Pancreas (tissue), 10 donors: ENCODE results near the gene R3HDM1. TPM values are rescaled to one million over a fixed set of nuclear protein-coding genes. Genes with fewer than 3 reads are reported as not detected.

Experiments used
- ATAC-seq, 4 donors: fragments of 200-7000 bp; cut with Tn5 transposase; one replicate each; pipeline versions ENCODE4 v1.8.0 to v1.9.1; 2020; ENCODE audit warnings: mild to moderate bottlenecking in 4 of 4, moderate library complexity in 4 of 4
- DNase-seq, 6 donors: peaks; one replicate each; pipeline ENCODE4 v3.0.0-alpha.2; 2020
- FAIRE-seq: peaks from 2 replicates; lab custom pipeline; 2012; peaks lifted over from hg19 to GRCh38; lab: Jason Lieb, UNC
- H3K27ac ChIP-seq, 4 donors: fragments of 200-600 bp; sonication (generic); 1 replicate in 3 of 4; 2 replicates in 1 of 4; pipeline versions ENCODE4 v1.5.0 to v1.8.0; 2020
- H3K27me3 ChIP-seq, 4 donors: fragments of 200-600 bp; one replicate each; pipeline ENCODE4 v1.8.0; 2021
- H3K36me3 ChIP-seq, 3 donors: fragments of 200-600 bp; sonication (generic) in 1 of 3; one replicate each; pipeline versions ENCODE4 v1.5.0 to v1.8.0; 2020 to 2021
- H3K4me1 ChIP-seq, 3 donors: fragments of 200-600 bp; one replicate each; pipeline ENCODE4 v1.8.0; 2021
- H3K4me3 ChIP-seq, 4 donors: fragments of 200-600 bp; sonication (generic) in 2 of 4; one replicate each; pipeline versions ENCODE4 v1.5.0 to v1.8.0; 2020 to 2021
- H3K9me3 ChIP-seq, 4 donors: fragments of 200-600 bp; one replicate each; pipeline ENCODE4 v1.8.0; 2021
- WGBS, 2 donors: extraction: QIAGEN DNeasy Blood & Tissue Kit; methylation state at CpG; one replicate each; pipeline ENCODE4 v1.1.7; 2013; 5-methylcytosine and 5-hydroxymethylcytosine counted together
- intact Hi-C, 3 donors: fragments of 100-400 bp; cut with DNase I; formaldehyde crosslinking; loops; one replicate each; pipeline versions ENCODE4 v1.11.1 to v1.14.2; 2022
- polyA plus RNA-seq, 2 donors: library from polyadenylated mRNA; stranded (reverse); fragments of 200-250 nt; gene quantifications; one replicate each; pipeline ENCODE4 v1.2.3, GENCODE V29; 2013
- total RNA-seq, 6 donors: library from RNA; stranded (reverse); fragmentation: NEBNext Ultra II Directional in 4 of 6; extraction: Animal tissue kit (Norgen Biotek cat#: 25700) in 4 of 6; gene quantifications; one replicate each; pipeline versions ENCODE4 v1.2.1 to v1.2.4, GENCODE V29; 2021 to 2023
- TF ChIP-seq, protein P1 (sequence below), 4 donors: fragments of 200-600 bp; sonication (generic) in 3 of 4; IDR thresholded peaks; one replicate each; pipeline versions ENCODE4 v1.5.0 to v1.8.0; 2021; ENCODE audit warnings: antibody characterized with exemption in 4 of 4
- donor health status: healthy with polysubstance abuse.
- donor health status: DM: no; HTN: no; CAD: no; lungs with moderate emphysema.
- donor health status: DM: no; HTN: no; CAD: no.
- donor health status: control.
- donor health status: control.
- donor health status: Bipolar disorder and iron deficiency.
- donor health status: DM: yes; HTN: yes; CAD: no.
- donor health status: DM: no; HTN: no; CAD: no.
- donor health status: DM: no; HTN: no; CAD: no.
- donor health status: DM: yes; HTN: yes; CAD: no.

R3HDM1 gene
- total and polyA plus RNA-seq, 8 donors: 6.8 to 16.0 (median 10.9) TPM

DNA sequence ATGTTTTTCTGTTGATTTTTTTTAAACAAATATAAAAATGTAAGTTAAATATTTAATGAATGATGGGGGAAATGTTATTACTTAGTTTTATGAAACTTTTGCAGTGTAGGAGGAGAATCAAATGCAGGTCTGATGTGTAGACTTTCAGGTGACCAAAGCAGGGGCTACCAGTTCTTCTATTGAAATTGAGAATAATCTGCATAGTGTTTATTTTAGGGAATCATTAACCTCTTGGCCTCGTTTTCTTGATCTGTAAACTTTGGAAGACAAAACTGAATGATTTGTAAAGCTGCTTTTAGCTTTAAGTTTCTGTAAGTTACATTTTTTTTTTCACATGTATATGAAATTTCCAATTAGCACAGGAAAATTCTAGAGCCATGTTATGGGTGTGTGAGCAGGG lies 99.2 kb downstream of the R3HDM1 start:
- WGBS, 2 donors: 6 to 7% methylated on average over 1 of the region's 1 CpG
- TF ChIP-seq, protein P1, sequence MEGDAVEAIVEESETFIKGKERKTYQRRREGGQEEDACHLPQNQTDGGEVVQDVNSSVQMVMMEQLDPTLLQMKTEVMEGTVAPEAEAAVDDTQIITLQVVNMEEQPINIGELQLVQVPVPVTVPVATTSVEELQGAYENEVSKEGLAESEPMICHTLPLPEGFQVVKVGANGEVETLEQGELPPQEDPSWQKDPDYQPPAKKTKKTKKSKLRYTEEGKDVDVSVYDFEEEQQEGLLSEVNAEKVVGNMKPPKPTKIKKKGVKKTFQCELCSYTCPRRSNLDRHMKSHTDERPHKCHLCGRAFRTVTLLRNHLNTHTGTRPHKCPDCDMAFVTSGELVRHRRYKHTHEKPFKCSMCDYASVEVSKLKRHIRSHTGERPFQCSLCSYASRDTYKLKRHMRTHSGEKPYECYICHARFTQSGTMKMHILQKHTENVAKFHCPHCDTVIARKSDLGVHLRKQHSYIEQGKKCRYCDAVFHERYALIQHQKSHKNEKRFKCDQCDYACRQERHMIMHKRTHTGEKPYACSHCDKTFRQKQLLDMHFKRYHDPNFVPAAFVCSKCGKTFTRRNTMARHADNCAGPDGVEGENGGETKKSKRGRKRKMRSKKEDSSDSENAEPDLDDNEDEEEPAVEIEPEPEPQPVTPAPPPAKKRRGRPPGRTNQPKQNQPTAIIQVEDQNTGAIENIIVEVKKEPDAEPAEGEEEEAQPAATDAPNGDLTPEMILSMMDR (IDR thresholded peaks at IDR 0.05): no peak
- no peaks in the 10 kb centered on the region for H3K36me3 ChIP-seq
- peaks cover 4 to 19% (median 13%) of the 10 kb centered on the region in 3 donors for H3K4me1 ChIP-seq
- H3K27ac ChIP-seq: no peak overlapping the region
- no peak for DNase-seq
- no peaks in the 10 kb centered on the region for H3K27me3 ChIP-seq
- no peaks in the 10 kb centered on the region for H3K9me3 ChIP-seq
- intact Hi-C loops: no loop called here
- H3K4me3 ChIP-seq: no peak overlapping the region
- FAIRE-seq: no peak
- ATAC-seq: peak; percentile 68 to 91 (median 82)

DNA sequence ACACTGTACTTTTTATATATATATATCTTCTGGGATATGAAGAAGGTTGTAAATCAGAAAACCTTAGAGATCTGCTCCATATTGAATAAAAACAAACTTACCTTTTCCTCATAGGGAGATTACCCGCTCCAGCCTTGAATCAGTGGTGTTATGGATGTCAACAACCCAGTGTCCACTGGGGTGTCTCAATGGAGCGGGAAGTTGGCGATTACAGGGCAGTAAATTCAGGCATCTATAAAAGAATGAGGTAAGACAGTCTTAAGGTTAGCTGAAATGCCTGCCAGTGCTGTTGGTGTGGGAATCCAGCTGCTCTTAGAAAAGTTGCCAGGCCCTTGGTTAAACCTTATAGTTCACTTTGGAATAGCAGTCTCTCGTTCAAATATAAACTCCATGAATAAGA lies 102.3 kb downstream of the R3HDM1 start:
- peaks cover 0 to 13% (median 8%) of the 10 kb centered on the region in 3 donors for H3K4me1 ChIP-seq
- no peak overlapping the region for H3K4me3 ChIP-seq
- H3K36me3 ChIP-seq: no peaks in the 10 kb centered on the region
- intact Hi-C loops: no loop called here
- TF ChIP-seq, protein P1 (IDR thresholded peaks at IDR 0.05): no peak
- H3K27ac ChIP-seq: no peak overlapping the region
- no peak for ATAC-seq
- DNase-seq: no peak
- H3K27me3 ChIP-seq: no peaks in the 10 kb centered on the region
- no peaks in the 10 kb centered on the region for H3K9me3 ChIP-seq
- no peak for FAIRE-seq
- WGBS, 2 donors: 94% methylated on average over 4 of the region's 4 CpGs

DNA sequence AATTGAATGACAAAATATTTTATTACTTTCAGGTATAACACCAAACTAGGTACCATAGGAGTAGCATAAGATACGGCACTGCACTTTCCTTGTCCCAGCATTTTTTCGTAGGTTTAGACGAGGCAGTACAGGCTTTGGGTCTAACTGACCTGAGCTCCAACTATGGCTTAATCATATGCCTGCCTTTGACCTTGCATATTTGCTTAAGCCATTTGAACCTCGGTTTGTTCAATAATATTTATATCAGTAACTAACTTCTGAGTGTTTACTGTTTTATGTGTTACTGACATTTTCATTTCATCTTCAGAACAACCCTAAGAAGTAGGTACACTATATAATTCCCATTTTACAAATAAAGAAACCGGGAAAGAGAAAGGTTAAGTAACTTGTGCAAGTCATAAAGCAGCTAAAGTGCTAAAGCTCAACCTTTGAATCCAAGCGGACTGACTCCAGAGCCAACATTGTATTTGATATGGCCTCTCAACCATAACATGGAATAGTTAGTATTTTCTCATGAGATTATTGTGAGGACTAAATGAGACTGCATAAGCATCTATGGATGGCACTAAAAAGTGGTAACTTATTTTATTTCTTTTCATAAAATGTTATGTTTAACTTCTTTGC lies 104.0 kb downstream of the R3HDM1 start:
- peak; percentile 34 for FAIRE-seq
- WGBS, 2 donors: 41 to 52% methylated on average over 6 of the region's 6 CpGs

DNA sequence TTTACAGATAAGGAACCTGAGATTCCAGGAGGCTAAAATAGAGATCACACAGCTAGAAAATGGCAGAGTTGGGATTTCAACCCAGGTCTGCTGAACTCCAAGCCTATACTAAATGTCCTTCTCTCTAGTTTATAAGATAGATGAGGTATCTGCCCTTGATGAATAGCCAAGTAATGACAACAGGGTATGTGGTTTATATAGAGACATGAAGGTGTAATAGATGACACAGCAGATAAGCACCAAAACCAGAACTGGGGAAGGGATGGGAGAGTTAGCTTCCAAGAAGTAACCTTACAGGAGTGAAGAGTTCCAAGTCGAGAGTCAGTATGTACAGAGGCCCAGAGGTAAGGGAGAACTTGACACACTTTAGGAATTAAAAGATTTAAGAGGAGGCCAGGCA lies 105.7 kb downstream of the R3HDM1 start:
- no peak for FAIRE-seq
- DNase-seq: no peak
- intact Hi-C loops: no loop called here
- ATAC-seq: no peak
- peaks cover 0 to 4% (median 0%) of the 10 kb centered on the region in 3 donors for H3K4me1 ChIP-seq
- TF ChIP-seq, protein P1 (IDR thresholded peaks at IDR 0.05): no peak
- 98 to 100% methylated on average over 1 of the region's 1 CpG for WGBS, 2 donors
- no peaks in the 10 kb centered on the region for H3K27me3 ChIP-seq
- no peak overlapping the region for H3K27ac ChIP-seq
- no peaks in the 10 kb centered on the region for H3K36me3 ChIP-seq
- H3K4me3 ChIP-seq: no peak overlapping the region
- H3K9me3 ChIP-seq: no peaks in the 10 kb centered on the region

More for the DNA sequence above, 104.0 kb downstream of the R3HDM1 start:
- TF ChIP-seq, protein P1 (IDR thresholded peaks at IDR 0.05): no peak
- Histone ChIP-seq H3K36me3 (no peaks in the 10 kb centered on the region), H3K4me3 (no peak overlapping the region), H3K4me1 (peaks cover 0 to 13% (median 8%) of the 10 kb centered on the region in 3 donors), H3K9me3 (no peaks in the 10 kb centered on the region), H3K27ac (no peak overlapping the region), H3K27me3 (no peaks in the 10 kb centered on the region)
- ATAC-seq (peak in 1 of 4 donors; percentile 34), DNase-seq (no peak)
- intact Hi-C loops: no loop called here

DNA sequence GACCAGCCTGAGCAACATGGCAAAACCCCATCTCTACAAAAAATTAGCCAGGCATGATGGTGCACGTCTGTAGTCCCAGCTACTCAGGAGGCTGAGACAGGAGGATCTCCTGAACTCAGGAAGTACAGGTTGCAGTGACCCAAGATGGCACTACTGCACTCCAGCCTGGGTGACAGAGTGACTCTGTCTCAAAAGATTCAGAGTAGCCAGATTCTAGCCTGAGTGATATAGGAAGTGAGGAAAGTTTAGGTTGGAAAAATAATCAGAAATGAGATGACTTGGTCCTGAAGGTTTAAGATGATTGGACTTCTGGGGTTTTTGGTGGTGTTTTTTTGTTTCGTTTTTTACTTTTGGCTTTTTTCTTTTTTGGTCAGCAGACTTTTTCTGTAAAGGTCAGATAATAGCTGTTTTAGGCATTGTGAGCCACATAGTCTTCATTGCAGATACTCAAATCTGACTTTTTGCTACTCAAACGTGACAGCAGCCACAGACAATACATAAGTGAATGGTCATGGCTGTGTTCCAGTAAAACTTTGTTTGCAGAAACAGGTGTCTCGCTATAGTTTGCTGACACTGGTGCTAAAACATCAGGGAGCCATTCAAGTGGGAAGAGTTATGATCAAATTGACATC lies 106.3 kb downstream of the R3HDM1 start:
- TF ChIP-seq, protein P1 (IDR thresholded peaks at IDR 0.05): no peak
- no peaks in the 10 kb centered on the region for H3K27me3 ChIP-seq
- H3K9me3 ChIP-seq: no peaks in the 10 kb centered on the region
- H3K27ac ChIP-seq: no peak overlapping the region
- H3K4me3 ChIP-seq: no peak overlapping the region
- DNase-seq (no peak), FAIRE-seq (no peak), ATAC-seq (no peak)
- intact Hi-C loops: no loop called here
- WGBS, 2 donors: 81 to 85% methylated on average over 4 of the region's 4 CpGs
- no peaks in the 10 kb centered on the region for H3K36me3 ChIP-seq
- peaks cover 0 to 4% (median 0%) of the 10 kb centered on the region in 3 donors for H3K4me1 ChIP-seq
